Neural cell (in vitro differentiated cells): Measurements from ENCODE around the gene IQSEC1.

ENCODE experiments used
- EZH2 ChIP-seq: fragments of 200-600, 300-800 bp; shearing (Covaris generic), sonication (generic); IDR thresholded peaks from 2 replicates; pipeline ENCODE4 v1.6.1; 2014; ENCODE audit warnings: antibody characterized with exemption, low read length, borderline replicate concordance, mild to moderate bottlenecking; ENCODE audit not compliant: insufficient read depth, poor library complexity, severe bottlenecking
- POLR2AphosphoS5 ChIP-seq: IDR thresholded peaks from 2 replicates; pipeline ENCODE4 v1.6.1; 2012
- RAD21 ChIP-seq: fragments of 450-650 bp; conservative IDR thresholded peaks from 2 replicates; pipeline ENCODE4 v1.6.1; 2014; ENCODE audit warnings: antibody characterized with exemption, mild to moderate bottlenecking, moderate library complexity
- SMC3 ChIP-seq: fragments of 450-650 bp; conservative IDR thresholded peaks from 2 replicates; pipeline ENCODE4 v1.6.1; 2014; ENCODE audit warnings: antibody characterized with exemption, mild to moderate bottlenecking, moderate library complexity; ENCODE audit not compliant: poor library complexity
- TF ChIP-seq, protein P1 (sequence below): fragments of 450-650 bp; IDR thresholded peaks from 2 replicates; pipeline ENCODE4 v1.5.1; 2014; ENCODE audit warnings: antibody characterized with exemption, mild to moderate bottlenecking, moderate library complexity; ENCODE audit not compliant: poor library complexity, severe bottlenecking
- TF ChIP-seq, protein P2 (sequence below): IDR thresholded peaks from 2 replicates; pipeline ENCODE4 v1.6.1; 2012; ENCODE audit warnings: borderline replicate concordance

DNA sequence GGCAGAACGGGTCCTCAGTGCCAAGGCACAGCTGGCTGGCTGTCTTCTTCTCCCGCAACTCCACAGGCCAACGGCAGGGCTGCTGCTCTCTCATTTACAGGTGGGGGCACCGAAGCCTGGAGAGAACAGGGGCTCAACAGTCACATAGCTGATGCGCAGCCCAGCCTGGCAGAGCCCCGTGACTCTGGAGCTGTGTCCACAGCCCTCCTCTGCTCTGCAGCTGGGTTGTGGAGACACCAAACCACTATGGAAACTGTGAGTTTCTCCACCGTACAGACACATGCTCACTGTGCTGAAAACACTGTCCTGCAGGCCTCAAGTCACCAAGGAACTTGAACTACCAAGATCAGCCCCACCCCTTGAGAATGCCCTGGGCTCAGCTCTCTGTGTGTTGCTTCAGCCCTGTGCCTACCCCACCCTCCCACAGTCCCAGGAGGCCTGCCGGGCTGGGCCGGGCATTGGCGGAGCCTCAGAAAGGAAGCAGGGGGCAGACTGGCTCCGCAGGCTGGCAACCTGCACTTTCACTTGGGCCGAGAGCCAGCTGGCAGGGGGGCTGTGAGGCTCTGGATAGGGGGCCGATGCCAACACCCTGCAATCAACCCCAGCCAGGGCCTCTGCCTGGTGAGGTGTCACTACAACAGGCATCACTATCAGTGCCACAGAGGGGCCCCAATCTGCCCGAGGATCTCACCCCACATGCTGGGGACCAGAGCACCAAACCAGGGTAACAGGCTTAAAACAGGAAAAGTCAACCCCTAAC lies 118.2 kb downstream of the IQSEC1 start:
- TF ChIP-seq, protein P1, sequence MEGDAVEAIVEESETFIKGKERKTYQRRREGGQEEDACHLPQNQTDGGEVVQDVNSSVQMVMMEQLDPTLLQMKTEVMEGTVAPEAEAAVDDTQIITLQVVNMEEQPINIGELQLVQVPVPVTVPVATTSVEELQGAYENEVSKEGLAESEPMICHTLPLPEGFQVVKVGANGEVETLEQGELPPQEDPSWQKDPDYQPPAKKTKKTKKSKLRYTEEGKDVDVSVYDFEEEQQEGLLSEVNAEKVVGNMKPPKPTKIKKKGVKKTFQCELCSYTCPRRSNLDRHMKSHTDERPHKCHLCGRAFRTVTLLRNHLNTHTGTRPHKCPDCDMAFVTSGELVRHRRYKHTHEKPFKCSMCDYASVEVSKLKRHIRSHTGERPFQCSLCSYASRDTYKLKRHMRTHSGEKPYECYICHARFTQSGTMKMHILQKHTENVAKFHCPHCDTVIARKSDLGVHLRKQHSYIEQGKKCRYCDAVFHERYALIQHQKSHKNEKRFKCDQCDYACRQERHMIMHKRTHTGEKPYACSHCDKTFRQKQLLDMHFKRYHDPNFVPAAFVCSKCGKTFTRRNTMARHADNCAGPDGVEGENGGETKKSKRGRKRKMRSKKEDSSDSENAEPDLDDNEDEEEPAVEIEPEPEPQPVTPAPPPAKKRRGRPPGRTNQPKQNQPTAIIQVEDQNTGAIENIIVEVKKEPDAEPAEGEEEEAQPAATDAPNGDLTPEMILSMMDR: no peak
- TF ChIP-seq POLR2AphosphoS5 (no peak), EZH2 (no peak), RAD21 (no peak), SMC3 (no peak)
- TF ChIP-seq, protein P2, sequence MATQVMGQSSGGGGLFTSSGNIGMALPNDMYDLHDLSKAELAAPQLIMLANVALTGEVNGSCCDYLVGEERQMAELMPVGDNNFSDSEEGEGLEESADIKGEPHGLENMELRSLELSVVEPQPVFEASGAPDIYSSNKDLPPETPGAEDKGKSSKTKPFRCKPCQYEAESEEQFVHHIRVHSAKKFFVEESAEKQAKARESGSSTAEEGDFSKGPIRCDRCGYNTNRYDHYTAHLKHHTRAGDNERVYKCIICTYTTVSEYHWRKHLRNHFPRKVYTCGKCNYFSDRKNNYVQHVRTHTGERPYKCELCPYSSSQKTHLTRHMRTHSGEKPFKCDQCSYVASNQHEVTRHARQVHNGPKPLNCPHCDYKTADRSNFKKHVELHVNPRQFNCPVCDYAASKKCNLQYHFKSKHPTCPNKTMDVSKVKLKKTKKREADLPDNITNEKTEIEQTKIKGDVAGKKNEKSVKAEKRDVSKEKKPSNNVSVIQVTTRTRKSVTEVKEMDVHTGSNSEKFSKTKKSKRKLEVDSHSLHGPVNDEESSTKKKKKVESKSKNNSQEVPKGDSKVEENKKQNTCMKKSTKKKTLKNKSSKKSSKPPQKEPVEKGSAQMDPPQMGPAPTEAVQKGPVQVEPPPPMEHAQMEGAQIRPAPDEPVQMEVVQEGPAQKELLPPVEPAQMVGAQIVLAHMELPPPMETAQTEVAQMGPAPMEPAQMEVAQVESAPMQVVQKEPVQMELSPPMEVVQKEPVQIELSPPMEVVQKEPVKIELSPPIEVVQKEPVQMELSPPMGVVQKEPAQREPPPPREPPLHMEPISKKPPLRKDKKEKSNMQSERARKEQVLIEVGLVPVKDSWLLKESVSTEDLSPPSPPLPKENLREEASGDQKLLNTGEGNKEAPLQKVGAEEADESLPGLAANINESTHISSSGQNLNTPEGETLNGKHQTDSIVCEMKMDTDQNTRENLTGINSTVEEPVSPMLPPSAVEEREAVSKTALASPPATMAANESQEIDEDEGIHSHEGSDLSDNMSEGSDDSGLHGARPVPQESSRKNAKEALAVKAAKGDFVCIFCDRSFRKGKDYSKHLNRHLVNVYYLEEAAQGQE: no peak
